Lung (tissue), 16 donors: ENCODE data around the gene TRPT1. TPM values are rescaled to one million over a fixed set of nuclear protein-coding genes. Genes with fewer than 3 reads are reported as not detected.

Experiments
- ATAC-seq: fragments of 200-7000 bp; cut with Tn5 transposase; one replicate; pipeline ENCODE4 v1.9.1; 2020; ENCODE audit warnings: moderate number of reproducible peaks; ENCODE audit not compliant: insufficient read depth, low FRiP score
- DNase-seq, 3 donors: peaks; one replicate each; pipeline ENCODE4 v3.0.0-alpha.2; 2013 to 2017
- H3K27ac ChIP-seq, 2 donors: one replicate each; pipeline ENCODE4 v1.5.1; 2013; ENCODE audit warnings: mild to moderate bottlenecking in 2 of 2, moderate library complexity in 2 of 2, control low read depth in 1 of 2, inconsistent platforms in 1 of 2, low read depth in 1 of 2, low read length in 1 of 2
- H3K27me3 ChIP-seq, 3 donors: one replicate each; pipeline ENCODE4 v1.5.1; 2013; ENCODE audit warnings: low read length in 2 of 3; ENCODE audit not compliant: control insufficient read depth in 3 of 3, insufficient read depth in 3 of 3
- H3K36me3 ChIP-seq, 4 donors: one replicate each; pipeline ENCODE4 v1.5.1; 2013; ENCODE audit warnings: low read length in 4 of 4, mild to moderate bottlenecking in 1 of 4, moderate library complexity in 1 of 4; ENCODE audit not compliant: control insufficient read depth in 4 of 4, insufficient read depth in 4 of 4
- H3K4me1 ChIP-seq, 5 donors: one replicate each; pipeline ENCODE4 v1.5.1; 2013; ENCODE audit warnings: low read length in 5 of 5, mild to moderate bottlenecking in 2 of 5, moderate library complexity in 1 of 5; ENCODE audit not compliant: control insufficient read depth in 5 of 5, insufficient read depth in 5 of 5
- H3K4me3 ChIP-seq: one replicate; pipeline ENCODE4 v1.5.1; 2013; ENCODE audit warnings: mild to moderate bottlenecking, control low read depth, moderate library complexity
- H3K9ac ChIP-seq, 2 donors: one replicate each; pipeline ENCODE4 v1.5.1; 2013; ENCODE audit warnings: low read length in 2 of 2, control low read depth in 1 of 2; ENCODE audit not compliant: insufficient read depth in 1 of 2
- H3K9me3 ChIP-seq, 4 donors: one replicate each; pipeline ENCODE4 v1.5.1; 2013; ENCODE audit warnings: low read length in 3 of 4, mild to moderate bottlenecking in 1 of 4, moderate library complexity in 1 of 4; ENCODE audit not compliant: control insufficient read depth in 4 of 4, insufficient read depth in 3 of 4
- CTCF ChIP-seq: IDR thresholded peaks from 2 replicates; pipeline ENCODE4 v1.5.1; 2012; ENCODE audit warnings: mild to moderate bottlenecking; ENCODE audit errors: control extremely low read depth, extremely low read depth
- WGBS, 2 donors: extraction: QIAGEN DNeasy Blood & Tissue Kit; methylation state at CpG; one replicate each; pipeline ENCODE4 v1.1.7; 2013; 5-methylcytosine and 5-hydroxymethylcytosine counted together
- long read RNA-seq, 5 donors: transcript quantifications; one replicate each; lab custom pipeline, GENCODE V29; 2026
- polyA plus RNA-seq, 2 donors: library from polyadenylated mRNA; stranded (reverse); fragments of 200-250 nt; gene quantifications; one replicate each; pipeline ENCODE4 v1.2.1, GENCODE V29; 2013
- total RNA-seq, 2 donors: library from RNA; depleted of rRNA in 1 of 2; stranded (reverse); fragments of >200 nt in 1 of 2; gene quantifications; one replicate each; pipeline ENCODE4 v1.2.1, GENCODE V29; 2014 to 2021
- donor health status: control.
- donor health status: control.
- donor health status: Bipolar disorder and iron deficiency.
- donor health status: healthy.
- donor health status: DM: yes; HTN: yes; CAD: no.

TRPT1 gene
- total RNA-seq (10 to 100 TPM; 18.3 to 34.0 TPM), polyA plus RNA-seq (10 to 100 TPM; 34.6 to 62.5 TPM)
- long read RNA-seq, donor 1, transcript TRPT1-201 (8 exons, 962 nt), result major isoform, 11 of 235 reads
- long read RNA-seq, donor 1, partial matches to known transcripts, result 130 of 235 reads
- long read RNA-seq, donor 1, other reads (novel, unspliced or antisense), result 89 of 235 reads
- long read RNA-seq, donor 2, partial matches to known transcripts, result 0 of 6 reads
- long read RNA-seq, donor 2, other reads (novel, unspliced or antisense), result 0 of 6 reads
- long read RNA-seq, donor 3, transcript TRPT1-201 (8 exons, 962 nt), result major isoform, 5 of 194 reads
- long read RNA-seq, donor 3, partial matches to known transcripts, result 117 of 194 reads
- long read RNA-seq, donor 3, other reads (novel, unspliced or antisense), result 66 of 194 reads
- long read RNA-seq, donor 4, partial matches to known transcripts, result 0 of 4 reads
- long read RNA-seq, donor 4, other reads (novel, unspliced or antisense), result 0 of 4 reads
- long read RNA-seq, donor 5, partial matches to known transcripts, result 0 of 12 reads
- long read RNA-seq, donor 5, other reads (novel, unspliced or antisense), result 0 of 12 reads

GRCh38 chr11:64225608-64226506, at the start of gene TRPT1, which contains the start of gene NUDT22:
Gene TRPT1, minus strand, starts transcription at chr11:64226186. Its CDS starts 326 bp downstream, at chr11:64225860.
Gene NUDT22, plus strand, starts transcription at chr11:64226274. Its CDS starts 379 bp downstream, at chr11:64226653.
- TF ChIP-seq CTCF, result no peak
- Histone ChIP-seq H3K27me3 (no peaks in the 10 kb centered on the region), H3K4me3 (peak within 1 kb of the TSS; percentile 66), H3K27ac (peak within 1 kb of the TSS; percentile 91 to 93), H3K36me3 (peaks cover 0 to 18% (median 2%) of the 10 kb centered on the region in 4 donors), H3K9ac (peak within 1 kb of the TSS; percentile 70 to 77), H3K9me3 (no peaks in the 10 kb centered on the region), H3K4me1 (peaks cover 0 to 30% (median 4%) of the 10 kb centered on the region in 5 donors)
- ATAC-seq, result peak; percentile 91
- WGBS, 2 donors, result 0 to 1% methylated on average over 53 to 54 of the region's 54 CpGs
- peak; percentile 91 to 93 (median 91) for DNase-seq

GRCh38 chr11:64275031-64275800, 49.2 kb upstream of the TRPT1 start:
- no peak overlapping the region for H3K27ac ChIP-seq
- H3K4me1 ChIP-seq, result peaks cover 0 to 10% (median 0%) of the 10 kb centered on the region in 5 donors
- H3K9me3 ChIP-seq, result no peaks in the 10 kb centered on the region
- H3K36me3 ChIP-seq, result peaks cover 0 to 15% (median 8%) of the 10 kb centered on the region in 4 donors
- no peak for TF ChIP-seq CTCF
- no peak overlapping the region for H3K4me3 ChIP-seq
- ATAC-seq, result no peak
- H3K9ac ChIP-seq, result no peak overlapping the region
- H3K27me3 ChIP-seq, result no peaks in the 10 kb centered on the region
- WGBS, 2 donors, result 94 to 95% methylated on average over 15 of the region's 15 CpGs
- no peak for DNase-seq

DNA sequence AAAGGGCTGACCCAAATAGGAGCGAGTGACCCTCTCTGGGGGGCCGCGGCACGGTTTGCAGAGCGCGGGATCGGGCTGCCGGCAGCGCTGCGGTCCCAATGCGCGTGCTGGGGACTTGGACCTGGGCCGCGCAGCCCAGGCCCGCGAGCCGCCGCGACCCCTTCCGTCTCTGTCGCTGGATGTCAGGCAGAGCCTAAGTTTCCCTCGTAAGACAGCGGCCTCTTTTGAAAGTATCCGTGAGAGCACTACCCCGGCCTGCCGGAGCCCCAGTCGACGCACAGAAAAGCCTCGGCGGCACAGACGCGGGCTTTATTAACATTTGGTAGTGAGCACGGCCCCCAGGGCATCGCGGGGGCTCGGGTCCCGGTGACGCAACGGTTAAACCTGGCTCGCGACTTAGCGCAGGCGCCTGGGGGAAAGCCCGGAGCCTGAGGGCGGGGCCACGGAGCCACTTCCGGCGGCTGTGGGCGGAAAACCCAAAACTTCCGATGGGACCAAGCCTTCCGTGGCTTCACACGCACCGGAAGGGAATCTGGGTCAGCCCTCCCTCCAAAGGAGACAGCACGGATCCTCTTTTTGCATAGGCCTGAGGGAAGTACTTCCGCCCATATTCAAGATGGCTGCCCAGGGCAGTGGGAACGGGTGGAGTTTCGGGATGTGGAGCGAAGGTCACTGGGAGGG, 43.7 kb upstream of the TRPT1 start:
- Histone ChIP-seq H3K36me3 (peaks cover 0 to 20% (median 11%) of the 10 kb centered on the region in 4 donors), H3K9ac (peak overlapping the region; percentile 26 to 87), H3K27ac (peak overlapping the region; percentile 96 to 99), H3K27me3 (no peaks in the 10 kb centered on the region), H3K4me3 (peak overlapping the region; percentile 59), H3K9me3 (no peaks in the 10 kb centered on the region), H3K4me1 (peaks cover 0 to 28% (median 8%) of the 10 kb centered on the region in 5 donors)
- WGBS, 2 donors, result 0% methylated on average over 55 to 58 of the region's 58 CpGs
- ATAC-seq (peak; percentile 87), DNase-seq (peak; percentile 99 to 100 (median 100))
- TF ChIP-seq CTCF, result no peak
